ENCODE results near the gene TEX13D. TPM values are rescaled to one million over a fixed set of nuclear protein-coding genes. Genes with fewer than 3 reads are reported as not detected.
"Not testable (repeated sequence)": the region's sequence is repeated elsewhere in the genome, so short reads cannot be mapped to it uniquely, and the experiment has no call there.

The TEX13D gene
- total and polyA plus RNA-seq, 2 donors (not counting 3 experiments of a cell fraction or from before 2014, with no cell fraction given): not detected

DNA sequence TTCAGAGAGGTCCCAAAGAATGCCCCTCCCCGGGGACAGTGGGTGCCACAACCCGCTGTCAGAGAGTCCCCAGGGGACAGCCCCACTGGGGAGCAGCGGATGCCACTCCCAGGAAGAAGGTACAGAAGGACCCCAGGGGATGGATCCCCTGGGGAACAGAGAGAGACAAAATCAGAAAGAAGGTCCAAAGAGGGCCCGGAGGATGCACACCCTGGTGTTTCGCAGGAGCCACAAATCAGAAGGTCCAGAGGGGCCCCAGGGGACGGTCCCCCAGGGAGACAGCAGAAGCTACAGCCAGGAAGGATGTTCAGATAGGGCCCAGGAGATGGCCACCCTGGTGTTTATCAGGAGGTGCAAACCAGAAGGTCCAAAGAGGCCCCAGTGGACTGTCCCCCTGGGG is 1.4 kb downstream of the TEX13D start:
- H3K79me2 ChIP-seq (ENCODE audit: control insufficient read depth, insufficient read depth, low read length): no peaks in the 10 kb centered on the region
- CTCF ChIA-PET: no interaction called here
- H3K9me1 ChIP-seq (replicated peaks; ENCODE audit: control insufficient read depth, extremely low read depth, insufficient read depth, low read length): no peaks in the 10 kb centered on the region
- H3K27me3 ChIP-seq (ENCODE audit: control insufficient read depth in 2 of 2, insufficient read depth in 2 of 2, low read length in 2 of 2): no peaks in the 10 kb centered on the region
- H3K9me3 ChIP-seq (replicated peaks; ENCODE audit: control insufficient read depth, insufficient read depth, low read length): no peaks in the 10 kb centered on the region
- no peak overlapping the region for H2AFZ ChIP-seq (ENCODE audit: low read depth, low read length)
- DNase-seq (ENCODE audit: low read depth, low spot score) (no peak), FAIRE-seq (no peak)
- intact Hi-C loops (cut with micrococcal nuclease) (no loop called here), dilution Hi-C loops (cut with MboI; ENCODE audit: extremely low pct_ligation_motif_present, low sequenced_read_pairs) (no loop called here)
- BruUV-seq (replicated peaks): no TSS peak
- no peaks in the 10 kb centered on the region for H4K20me1 ChIP-seq (replicated peaks; ENCODE audit: control insufficient read depth, extremely low read depth, insufficient read depth, low read length)
- no peaks in the 10 kb centered on the region for H3K4me1 ChIP-seq (ENCODE audit: control insufficient read depth, extremely low read depth, insufficient read depth, low read length)
- H3K4me3 ChIP-seq (replicated peaks in 1 of 3; ENCODE audit: insufficient read depth in 1 of 3, low read depth in 1 of 3, low read length in 3 of 3): no peak overlapping the region
- TF ChIP-seq EZH2 (IDR thresholded peaks at IDR 0.05; ENCODE audit: borderline replicate concordance, low read depth, low read length, severe bottlenecking) (no peak), MAX (IDR thresholded peaks at IDR 0.05; ENCODE audit: insufficient read depth, insufficient read length) (no peak), POLR2A (IDR thresholded peaks at IDR 0.05; ENCODE audit: low read depth, low read length) (no peak), FOS (IDR thresholded peaks at IDR 0.05; ENCODE audit: borderline replicate concordance, insufficient read depth, low read length) (no peak), JUN (IDR thresholded peaks at IDR 0.05; ENCODE audit: borderline replicate concordance, insufficient read depth, insufficient read length, low read depth) (no peak), POLR2AphosphoS5 (IDR thresholded peaks at IDR 0.05; ENCODE audit: insufficient read depth, low read depth, low read length) (no peak)
- H3K9ac ChIP-seq (replicated peaks; ENCODE audit: extremely low read depth, insufficient read depth, low read length): no peak overlapping the region
- H3K4me2 ChIP-seq (ENCODE audit: insufficient read depth, low read length): no peak overlapping the region
- no peaks in the 10 kb centered on the region for H3K36me3 ChIP-seq (ENCODE audit: control insufficient read depth in 2 of 2, extremely low read depth in 1 of 2, insufficient read depth in 2 of 2, low read length in 2 of 2)
- H3K27ac ChIP-seq (ENCODE audit: insufficient read depth, low read depth, low read length): no peak overlapping the region
- POLR2A ChIA-PET: no interaction called here

DNA sequence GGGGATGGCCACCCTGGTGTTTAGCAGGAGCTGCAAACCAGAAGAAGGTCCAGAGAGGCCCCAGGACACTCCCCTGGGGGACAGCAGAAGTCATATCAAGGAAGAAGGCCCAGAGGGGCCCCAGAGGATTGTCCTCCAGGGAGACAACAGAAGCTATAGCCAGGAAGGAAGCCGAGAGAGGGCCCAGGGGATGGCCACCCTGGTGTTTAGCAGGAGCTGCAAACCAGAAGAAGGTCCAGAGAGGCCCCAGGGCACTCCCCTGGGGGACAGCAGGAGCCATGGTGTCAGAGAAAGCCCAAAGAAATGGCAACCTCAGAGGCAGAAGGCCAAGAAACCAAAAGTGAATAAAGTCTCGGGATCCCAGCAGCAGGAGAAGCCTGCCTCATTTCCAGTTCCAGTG is 2.1 kb downstream of the TEX13D start:
- H3K27ac ChIP-seq (ENCODE audit: insufficient read depth, low read depth, low read length); H3K4me1 ChIP-seq (ENCODE audit: control insufficient read depth, extremely low read depth, insufficient read depth, low read length); H3K4me3 ChIP-seq (replicated peaks in 1 of 3; ENCODE audit: insufficient read depth in 1 of 3, low read depth in 1 of 3, low read length in 3 of 3); H3K9me1 ChIP-seq (replicated peaks; ENCODE audit: control insufficient read depth, extremely low read depth, insufficient read depth, low read length); dilution Hi-C loops (cut with MboI; ENCODE audit: extremely low pct_ligation_motif_present, low sequenced_read_pairs); intact Hi-C loops (cut with micrococcal nuclease); H3K4me2 ChIP-seq (ENCODE audit: insufficient read depth, low read length); DNase-seq (ENCODE audit: low read depth, low spot score); H3K9me3 ChIP-seq (replicated peaks; ENCODE audit: control insufficient read depth, insufficient read depth, low read length); H3K36me3 ChIP-seq (ENCODE audit: control insufficient read depth in 2 of 2, extremely low read depth in 1 of 2, insufficient read depth in 2 of 2, low read length in 2 of 2); CTCF ChIA-PET; BruUV-seq (replicated peaks); H2AFZ ChIP-seq (ENCODE audit: low read depth, low read length); POLR2A ChIA-PET; H3K79me2 ChIP-seq (ENCODE audit: control insufficient read depth, insufficient read depth, low read length); FAIRE-seq; H4K20me1 ChIP-seq (replicated peaks; ENCODE audit: control insufficient read depth, extremely low read depth, insufficient read depth, low read length); H3K27me3 ChIP-seq (ENCODE audit: control insufficient read depth in 2 of 2, insufficient read depth in 2 of 2, low read length in 2 of 2); H3K9ac ChIP-seq (replicated peaks; ENCODE audit: extremely low read depth, insufficient read depth, low read length): not testable (repeated sequence)
